NOMO-1 (cell line): ENCODE measurements around the gene CDC16.
A peak's percentile ranks its signal among the peaks of the same experiment; 100 is the strongest.
"Not testable (repeated sequence)": the region's sequence is repeated elsewhere in the genome, so short reads cannot be mapped to it uniquely, and the experiment has no call there.

ENCODE experiments used
- DNase-seq, 2 experiments: peaks; one replicate each; lab custom pipeline; 2025; ENCODE audit not compliant: unreplicated experiment in 2 of 2; lab: John Stamatoyannopoulos, UW

CDC16 gene

DNA sequence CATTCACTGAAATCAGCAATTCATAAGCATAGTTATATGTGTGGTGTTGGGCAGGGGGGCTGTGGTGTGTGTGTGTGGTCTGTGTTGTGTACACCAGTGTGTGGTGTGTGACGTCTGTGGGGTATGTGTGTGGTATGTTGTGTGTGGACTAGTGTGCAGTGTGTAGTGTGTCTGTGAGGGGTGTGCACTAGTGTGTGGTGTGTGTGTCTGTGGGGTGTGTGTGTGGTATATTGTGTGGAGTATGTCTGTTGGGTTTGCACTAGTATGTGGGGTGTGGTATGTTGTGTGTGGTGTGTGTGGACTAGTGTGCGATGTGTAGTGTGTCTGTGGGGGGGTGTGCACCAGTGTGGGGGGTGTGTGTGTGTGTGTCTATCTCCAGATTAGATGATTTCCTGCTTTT lies 7.2 kb upstream of the CDC16 start:
- no peak for DNase-seq

DNA sequence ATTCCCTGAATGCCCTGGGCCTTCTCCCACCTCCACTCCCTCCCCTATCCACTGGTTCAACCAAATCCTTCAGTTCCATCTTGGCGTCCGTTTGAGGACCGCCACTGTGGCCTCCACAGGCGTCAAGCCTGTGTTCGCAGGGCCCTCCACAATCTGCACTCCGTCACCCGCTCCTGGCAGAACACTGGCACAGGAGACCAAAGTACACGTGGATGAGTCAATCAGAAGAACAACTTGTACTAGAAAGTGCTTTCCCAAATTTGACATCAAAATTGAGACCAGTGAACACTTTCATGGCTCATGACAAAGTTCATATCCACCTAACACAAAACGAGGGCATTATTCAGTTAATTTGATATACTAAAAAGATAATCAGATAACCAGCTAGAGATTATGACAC lies 6.5 kb upstream of the CDC16 start:
- DNase-seq = no peak

DNA sequence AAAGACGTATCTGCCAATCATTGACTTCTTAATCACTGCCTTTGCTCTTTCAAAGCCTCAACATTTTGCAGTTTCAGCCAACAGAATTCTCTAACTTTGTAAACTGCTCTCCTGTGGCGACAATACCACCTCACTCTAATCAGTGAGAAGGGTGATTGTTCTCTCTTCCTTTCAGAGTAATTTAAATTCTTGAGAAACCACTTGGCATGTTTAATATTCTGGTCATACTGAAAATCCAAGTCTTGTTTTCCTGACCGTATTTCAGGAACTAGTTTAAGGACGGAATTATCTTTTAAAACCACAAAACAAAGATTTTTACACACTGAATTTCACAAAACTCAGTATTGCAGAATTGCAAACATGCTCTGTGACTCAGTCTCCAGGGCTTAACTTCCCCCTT lies 5.2 kb upstream of the CDC16 start:
- peak in 1 of 2 experiments; percentile 47 for DNase-seq

DNA sequence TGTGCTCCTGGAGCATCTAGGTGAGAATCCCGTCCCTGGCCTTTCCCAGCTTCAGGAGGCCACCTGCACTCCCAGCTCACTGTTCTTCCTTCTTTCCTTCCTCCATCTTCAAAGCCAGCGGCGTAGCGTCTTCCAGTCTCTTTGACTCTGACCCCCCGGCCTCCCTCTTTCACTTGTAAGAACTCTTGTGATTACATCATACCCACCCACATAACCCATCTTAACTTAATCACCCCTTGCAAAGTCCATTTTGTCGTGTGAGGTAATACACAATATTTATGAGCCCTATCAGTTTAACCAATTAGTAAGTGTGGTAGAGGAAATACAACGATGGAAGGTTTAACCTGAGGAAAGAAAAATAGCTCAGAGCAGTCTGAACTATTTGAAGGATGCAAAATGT lies 4.6 kb upstream of the CDC16 start:
- peak; percentile 73 to 79 for DNase-seq

DNA sequence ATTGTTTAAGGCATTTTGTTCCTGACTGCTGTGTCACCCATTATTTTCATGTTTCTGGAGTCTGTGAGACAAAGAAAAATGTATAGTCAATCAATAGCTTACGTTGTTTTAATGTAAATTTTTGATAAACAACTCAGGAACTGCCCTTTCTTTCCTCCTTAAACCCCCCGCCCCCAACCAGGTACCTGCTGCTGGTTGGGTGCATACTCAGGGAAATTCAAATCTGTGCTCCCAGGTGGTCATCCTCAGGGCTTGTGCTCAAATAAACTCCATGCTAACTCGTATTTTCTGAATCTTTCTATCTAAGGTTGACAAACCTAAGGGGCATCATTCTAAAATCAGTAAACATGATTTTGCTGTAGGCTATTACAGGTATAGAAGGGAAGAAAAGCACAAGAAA lies 4.1 kb upstream of the CDC16 start:
- DNase-seq = no peak

DNA sequence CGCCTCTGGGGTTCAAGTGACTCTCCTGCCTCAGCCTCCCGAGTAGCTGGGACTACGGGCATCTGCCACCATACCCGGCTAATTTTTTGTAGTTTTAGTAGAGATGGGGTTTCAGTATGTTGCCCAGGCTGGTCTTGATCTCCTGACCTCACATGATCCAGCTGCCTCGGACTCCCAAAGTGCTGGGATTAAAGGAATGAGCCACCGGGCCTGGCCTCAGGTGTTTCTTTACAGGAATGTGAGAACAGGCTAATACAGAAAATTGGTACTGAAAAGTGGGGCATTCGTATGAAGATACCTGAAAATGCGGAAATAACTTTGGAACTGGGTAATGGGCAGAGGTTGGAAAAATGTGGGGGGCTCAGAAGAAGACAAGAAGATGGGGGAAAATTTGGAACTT lies 2.8 kb upstream of the CDC16 start:
- DNase-seq = no peak

DNA sequence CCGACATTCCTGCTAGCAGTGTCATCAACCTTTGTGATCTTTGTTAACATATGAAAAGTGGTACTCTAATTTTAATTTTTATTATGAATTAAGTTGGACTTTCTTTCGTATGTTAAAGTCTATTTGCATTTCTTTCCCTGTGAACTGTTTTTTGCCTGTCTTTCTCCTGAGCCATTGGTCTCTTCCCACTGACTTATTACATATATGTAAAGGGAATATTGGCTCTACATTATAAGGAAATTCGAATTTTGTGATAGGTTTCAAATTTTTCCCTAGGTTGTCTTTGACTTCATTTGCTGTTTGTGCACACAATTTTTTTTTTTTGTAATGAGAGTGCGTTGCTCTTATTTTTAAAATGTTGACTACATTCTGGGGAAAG lies 442 bp upstream of the CDC16 start:
- DNase-seq = no peak

DNA sequence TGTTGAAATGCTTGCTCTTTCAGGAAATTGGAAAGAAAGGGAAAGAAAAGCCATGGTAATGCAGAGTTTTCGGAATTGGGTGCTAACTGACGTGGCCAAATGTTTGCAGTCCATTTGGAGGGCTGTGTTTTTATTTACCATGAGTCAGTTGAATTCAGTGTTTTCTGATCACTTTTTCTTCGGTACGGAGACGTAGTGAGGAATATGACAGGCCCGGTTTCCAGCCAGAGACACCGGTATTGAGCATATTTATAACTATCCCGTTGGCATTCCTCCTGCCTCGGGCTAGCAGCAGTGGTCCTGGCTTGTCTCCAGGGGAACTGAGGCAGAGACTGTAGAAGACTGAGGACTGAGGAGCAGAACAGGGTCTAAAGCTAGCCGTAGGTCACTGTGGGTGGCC lies 1.0 kb downstream of the CDC16 start:
- peak in 1 of 2 experiments; percentile 11 for DNase-seq

DNA sequence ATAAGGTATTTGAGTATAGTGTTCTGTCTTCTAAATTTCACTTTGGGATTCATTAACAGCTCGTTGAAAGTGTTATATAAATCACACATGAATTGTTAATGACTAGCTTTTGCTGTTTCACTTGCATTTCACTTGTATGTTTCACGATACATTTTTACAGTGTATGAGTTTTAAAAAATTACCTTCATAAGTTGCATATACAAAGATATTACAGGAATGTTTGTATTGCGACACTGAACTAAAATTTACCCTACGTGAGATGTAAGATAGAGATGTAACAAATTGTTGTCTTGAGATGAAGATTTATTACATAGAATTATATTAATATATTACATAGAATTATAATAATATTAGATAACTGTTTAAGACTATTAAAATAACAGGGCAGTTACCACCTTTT lies 1.5 kb downstream of the CDC16 start:
- DNase-seq = no peak

DNA sequence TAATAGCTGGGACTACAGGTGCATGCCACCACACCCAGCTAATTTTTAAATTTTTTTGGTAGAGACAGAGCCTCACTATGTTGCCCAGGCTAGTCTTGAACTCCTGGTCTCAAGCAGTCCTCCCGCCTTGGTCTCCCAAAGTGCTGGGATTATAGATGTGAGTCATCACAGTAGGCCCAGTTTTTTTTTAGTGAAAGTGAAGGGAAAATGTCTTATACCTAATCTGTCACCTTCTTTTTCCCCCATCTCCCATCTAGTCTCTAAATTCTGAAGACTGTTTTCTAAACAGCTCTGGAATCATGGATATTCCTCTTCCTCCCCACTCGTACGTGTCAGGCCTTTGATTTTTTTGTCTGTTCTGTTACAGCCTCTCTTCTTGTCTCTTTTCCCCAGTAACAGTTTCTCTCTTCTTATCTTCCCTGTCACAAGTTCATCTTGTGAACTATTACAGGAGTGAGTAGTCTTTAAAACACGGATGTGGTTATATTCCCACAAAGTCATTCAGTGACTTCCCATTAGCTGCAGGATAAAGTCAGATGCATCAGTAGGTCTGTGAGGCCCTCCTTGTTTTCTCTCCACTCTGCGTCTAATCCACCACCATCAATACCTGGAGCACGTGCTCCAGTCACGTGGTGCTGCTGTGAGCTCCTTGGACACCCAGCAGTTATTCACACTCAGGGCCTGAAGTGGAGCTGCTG lies 2.9 kb downstream of the CDC16 start:
- no peak for DNase-seq

DNA sequence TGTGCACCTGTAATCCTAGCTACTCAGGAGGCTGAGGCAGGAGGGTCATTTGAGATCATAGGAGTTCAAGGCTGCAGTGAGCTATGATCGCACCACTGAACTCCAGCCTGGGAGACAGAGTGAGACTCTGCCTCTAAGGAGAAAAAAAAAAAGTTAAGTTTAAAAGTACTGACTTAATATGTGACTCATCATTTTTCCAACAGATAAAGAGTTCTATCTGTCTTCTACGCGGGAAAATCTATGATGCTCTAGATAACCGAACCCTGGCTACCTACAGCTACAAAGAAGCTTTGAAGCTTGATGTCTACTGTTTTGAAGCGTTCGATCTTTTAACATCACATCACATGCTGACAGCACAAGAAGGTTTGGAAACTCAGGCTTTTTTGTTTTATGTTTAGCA lies 7.2 kb downstream of the CDC16 start:
- no peak for DNase-seq

DNA sequence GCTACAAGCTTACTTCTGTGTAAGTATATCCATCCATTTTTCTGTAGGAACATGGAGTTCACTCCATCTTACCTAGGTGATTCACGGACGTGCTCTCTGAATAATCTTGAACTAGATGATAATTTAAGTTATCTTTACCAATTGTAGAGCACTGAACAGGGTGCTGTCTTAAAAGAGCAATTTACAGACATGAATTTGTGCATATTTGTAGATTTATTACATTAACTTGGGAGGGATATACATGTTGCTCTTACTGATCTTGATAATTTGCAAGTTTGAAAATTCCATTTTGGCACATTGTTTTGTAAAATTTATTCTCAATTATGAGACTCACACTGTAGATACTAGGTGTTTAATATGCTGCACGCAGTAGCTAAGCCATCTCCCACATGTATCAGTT lies 9.3 kb downstream of the CDC16 start:
- no peak for DNase-seq

DNA sequence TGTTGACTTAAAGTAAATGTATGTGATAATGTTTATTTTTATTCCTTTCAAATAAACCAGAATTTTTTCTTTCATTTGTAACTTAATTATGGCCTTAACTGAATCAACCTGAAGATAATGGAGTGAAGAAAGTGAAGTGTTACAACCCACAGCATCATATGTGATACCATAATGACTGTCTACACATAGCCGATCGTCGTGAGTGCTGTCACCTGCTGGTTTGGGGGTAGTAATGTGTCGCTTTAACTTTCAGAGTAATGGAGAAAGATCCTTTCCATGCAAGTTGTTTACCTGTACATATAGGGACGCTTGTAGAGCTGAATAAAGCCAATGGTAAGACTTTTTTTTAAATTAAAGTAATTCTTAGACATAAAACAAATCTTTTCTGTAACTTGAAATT lies 9.9 kb downstream of the CDC16 start:
- DNase-seq = no peak

DNA sequence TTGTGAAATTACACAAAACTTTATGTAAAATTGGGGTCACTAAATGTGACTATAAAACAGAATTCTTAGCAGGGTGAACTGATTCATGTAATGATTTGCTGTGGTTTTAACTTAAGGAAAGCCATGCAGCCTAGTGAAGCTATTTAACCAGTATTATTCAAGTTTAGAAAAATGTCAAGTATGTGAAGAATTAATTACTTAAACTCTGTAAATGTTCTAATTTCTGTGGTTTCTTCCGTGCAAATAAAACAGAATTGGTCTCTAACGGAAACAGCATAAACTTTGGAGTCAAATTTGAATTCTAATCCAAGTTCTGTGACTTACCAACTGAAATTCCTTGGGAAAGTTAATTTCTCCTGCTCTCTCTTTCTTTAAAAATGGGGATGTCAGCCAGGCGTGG lies 13.3 kb downstream of the CDC16 start:
- no peak for DNase-seq

DNA sequence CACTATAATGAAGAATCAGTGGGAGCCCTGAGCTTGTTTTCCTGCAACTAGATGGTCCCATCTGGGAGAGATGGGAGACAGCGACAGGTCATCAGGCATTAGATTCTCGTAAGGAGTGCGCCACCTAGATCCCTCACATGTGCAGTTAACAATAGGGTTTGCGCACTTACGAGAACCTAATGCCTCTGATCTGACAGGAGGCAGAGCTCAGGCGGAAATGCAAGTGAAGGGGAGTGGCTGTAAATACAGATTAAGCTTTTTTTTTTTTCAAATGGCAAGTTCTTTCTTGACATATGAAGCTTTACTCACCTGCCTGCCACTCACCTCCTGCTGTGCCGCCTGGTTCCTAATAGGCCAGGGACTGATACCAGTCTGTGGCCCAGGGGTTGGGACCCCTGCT lies 14.4 kb downstream of the CDC16 start:
- DNase-seq = no peak

DNA sequence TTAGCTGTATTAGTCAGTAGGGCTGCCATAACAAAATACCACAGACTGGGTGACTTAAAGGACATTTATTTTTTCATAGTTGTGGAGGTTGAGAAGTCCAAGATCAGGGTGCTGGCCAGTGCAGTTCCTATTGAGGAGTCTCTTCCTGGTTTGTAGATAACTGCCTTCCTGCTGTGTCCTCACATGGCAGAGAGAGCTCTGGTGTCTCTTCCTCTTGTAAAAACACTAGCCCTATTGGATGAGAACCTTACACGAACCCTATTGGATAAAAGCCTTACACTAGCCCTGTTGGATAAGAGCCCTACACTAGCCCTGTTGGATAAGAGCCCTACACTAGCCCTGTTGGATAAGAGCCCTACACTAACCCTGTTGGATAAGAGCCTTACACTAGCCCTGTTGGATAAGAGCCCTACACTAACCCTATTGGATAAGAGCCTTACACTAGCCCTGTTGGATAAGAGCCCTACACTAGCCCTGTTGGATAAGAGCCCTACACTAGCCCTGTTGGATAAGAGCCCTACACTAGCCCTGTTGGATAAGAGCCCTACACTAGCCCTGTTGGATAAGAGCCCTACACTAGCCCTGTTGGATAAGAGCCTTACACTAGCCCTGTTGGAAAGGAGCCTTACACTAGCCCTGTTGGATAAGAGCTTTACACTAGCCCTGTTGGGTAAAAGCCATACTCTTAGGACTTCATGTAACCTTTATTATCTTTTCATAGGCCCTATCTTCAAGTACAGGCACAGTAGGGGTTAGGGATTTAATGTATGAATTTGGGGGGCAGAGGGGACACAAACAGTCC lies 17.1 kb downstream of the CDC16 start:
- not testable (repeated sequence) for DNase-seq

DNA sequence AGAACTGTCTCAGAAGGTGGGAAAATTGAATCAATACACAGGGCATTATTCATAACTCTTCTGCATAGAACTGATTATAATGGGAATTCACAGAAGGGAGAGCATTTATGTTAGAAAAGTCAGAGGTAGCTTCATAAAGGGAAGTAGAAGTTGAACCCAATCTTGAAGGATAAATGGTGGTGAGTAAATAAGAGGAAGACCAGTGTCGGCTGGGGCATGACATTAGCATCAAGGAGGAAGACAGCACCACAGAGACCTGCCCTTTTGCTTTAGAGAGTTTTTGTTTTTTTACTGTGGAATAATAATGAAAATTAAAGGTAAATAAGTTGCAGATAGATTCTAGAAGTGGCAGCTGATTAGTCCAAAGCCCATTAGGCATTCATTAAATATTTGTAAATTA lies 21.9 kb downstream of the CDC16 start:
- DNase-seq = peak in 1 of 2 experiments; percentile 39

DNA sequence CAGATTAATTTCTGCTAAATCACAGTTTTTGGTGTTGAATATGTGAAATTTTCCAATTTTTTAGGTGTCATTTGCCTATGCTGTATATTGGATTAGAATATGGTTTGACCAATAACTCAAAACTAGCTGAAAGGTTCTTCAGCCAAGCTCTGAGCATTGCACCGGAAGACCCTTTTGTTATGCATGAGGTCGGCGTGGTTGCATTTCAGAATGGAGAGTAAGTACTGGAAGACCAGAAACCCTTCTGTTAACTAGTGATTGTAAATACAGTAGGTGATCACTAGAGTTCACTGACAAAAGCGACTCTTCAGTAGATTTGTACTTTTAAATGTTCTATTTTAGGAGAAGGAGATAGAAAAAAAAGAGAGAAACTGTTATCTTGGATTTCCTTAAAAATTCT lies 22.3 kb downstream of the CDC16 start:
- no peak for DNase-seq

DNA sequence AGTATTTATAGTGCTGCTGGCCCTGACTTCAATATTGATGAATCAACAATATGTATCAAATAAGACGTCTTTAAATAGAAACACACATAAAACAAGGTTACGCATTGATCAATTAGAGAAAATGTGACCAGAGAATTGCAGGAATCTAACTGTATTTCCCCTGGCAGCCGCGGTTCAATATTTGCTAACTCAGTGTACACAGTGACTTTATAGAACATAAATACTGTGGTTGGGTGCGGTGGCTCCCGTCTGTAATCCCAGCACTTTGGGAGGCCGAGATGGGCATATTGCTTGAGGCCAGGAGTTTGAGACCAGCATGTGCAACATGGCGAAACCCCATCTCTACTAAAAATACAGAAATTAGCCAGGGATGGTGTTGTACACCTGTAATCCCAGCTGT lies 23.9 kb downstream of the CDC16 start:
- DNase-seq = no peak

DNA sequence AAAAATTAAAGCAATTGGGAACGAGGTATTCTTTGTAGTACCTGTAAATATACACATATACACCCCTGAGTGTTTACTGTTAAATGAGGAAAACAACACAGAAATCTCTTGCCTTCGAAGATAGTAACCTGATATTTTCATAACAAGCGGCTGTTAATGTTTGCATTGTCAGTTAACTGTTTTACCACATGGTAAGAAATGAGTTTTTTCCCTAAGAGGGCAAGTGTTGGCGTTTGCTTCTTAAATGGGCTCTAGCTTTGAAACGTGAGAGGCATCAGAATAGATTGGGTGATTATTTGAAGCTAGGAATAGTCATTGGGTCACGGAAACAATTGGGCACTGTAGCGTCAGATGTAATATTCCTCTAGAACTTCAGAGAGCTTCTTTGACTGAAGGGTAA lies 24.7 kb downstream of the CDC16 start:
- DNase-seq = no peak

DNA sequence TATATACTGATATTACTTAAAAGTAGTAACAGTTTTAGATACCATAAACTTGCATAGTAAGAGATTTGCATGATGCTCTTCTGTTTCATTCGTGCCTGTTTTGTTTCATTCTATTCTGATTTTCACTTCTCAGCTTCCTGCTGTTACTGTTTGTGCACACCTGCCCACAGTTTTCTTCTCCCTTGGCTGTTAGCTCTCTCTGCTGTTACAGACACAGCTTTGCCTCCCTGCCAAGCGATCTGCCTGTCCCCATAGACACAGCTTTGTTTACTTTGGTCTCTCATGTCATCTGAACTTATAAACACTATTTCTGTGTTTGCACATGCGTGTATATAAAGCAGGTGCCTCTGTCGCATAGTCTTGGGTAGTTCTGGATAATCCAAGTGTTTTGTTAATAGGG lies 25.3 kb downstream of the CDC16 start:
- DNase-seq = no peak

DNA sequence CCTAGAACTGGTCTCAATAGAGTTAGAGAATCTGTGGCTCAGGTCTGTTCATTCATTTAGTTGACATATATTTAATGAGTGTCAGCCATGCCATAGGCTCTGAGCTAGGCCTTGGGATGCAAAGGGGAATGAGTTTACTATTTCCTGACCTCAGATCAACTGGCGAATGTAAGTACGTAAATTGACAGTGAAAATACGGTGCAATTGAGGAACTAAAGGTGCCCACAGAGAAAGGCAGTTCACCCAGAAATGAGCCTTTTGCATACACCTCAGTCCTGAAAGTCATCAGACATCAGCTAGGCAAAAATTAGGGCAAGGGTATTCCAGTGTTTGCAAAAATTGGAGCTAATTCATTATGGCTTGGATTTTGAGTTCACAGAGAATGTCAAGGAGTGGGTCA lies 26.1 kb downstream of the CDC16 start:
- DNase-seq = no peak
